Mesenchymal stem cell (in vitro differentiated cells and primary cell): ENCODE results near the gene OR2G2.

Experiments used
- DNase-seq: peaks from one replicate; pipeline ENCODE4 v3.0.0-alpha.2; 2013
- H2AFZ ChIP-seq: one replicate; pipeline ENCODE4 v1.6.1; 2013; ENCODE audit warnings: low read depth, mild to moderate bottlenecking, control low read depth, inconsistent platforms, low read length, moderate library complexity
- H2AK5ac ChIP-seq: 2 replicates; pipeline ENCODE4 v1.6.1; 2013; ENCODE audit warnings: low read length, moderate library complexity, mild to moderate bottlenecking, inconsistent platforms; ENCODE audit not compliant: severe bottlenecking
- H2BK120ac ChIP-seq: one replicate; pipeline ENCODE4 v1.6.1; 2013; ENCODE audit warnings: low read depth, mild to moderate bottlenecking, inconsistent platforms, low read length, moderate library complexity
- H2BK12ac ChIP-seq, 2 experiments: one replicate each; pipeline ENCODE4 v1.6.1; 2013; ENCODE audit warnings: inconsistent platforms in 2 of 2, low read length in 2 of 2, mild to moderate bottlenecking in 2 of 2, moderate library complexity in 2 of 2, control low read depth in 1 of 2
- H2BK15ac ChIP-seq: one replicate; pipeline ENCODE4 v1.6.1; 2013; ENCODE audit warnings: mild to moderate bottlenecking, low read depth, inconsistent platforms; ENCODE audit not compliant: poor library complexity, severe bottlenecking
- H2BK5ac ChIP-seq: 2 replicates; pipeline ENCODE4 v1.6.1; 2013; ENCODE audit warnings: low read depth, mild to moderate bottlenecking, low read length, control low read depth, inconsistent platforms; ENCODE audit not compliant: poor library complexity, severe bottlenecking
- H3K14ac ChIP-seq, 2 experiments: one replicate each; pipeline ENCODE4 v1.6.1; 2013; ENCODE audit warnings: inconsistent platforms in 2 of 2, low read length in 2 of 2, control low read depth in 1 of 2, mild to moderate bottlenecking in 1 of 2, moderate library complexity in 1 of 2
- H3K18ac ChIP-seq, 2 experiments: one replicate each; pipeline ENCODE4 v1.6.1; 2013; ENCODE audit warnings: inconsistent platforms in 2 of 2, low read length in 2 of 2, control low read depth in 1 of 2, low read depth in 1 of 2, mild to moderate bottlenecking in 1 of 2
- H3K23ac ChIP-seq, 2 experiments: one replicate each; pipeline ENCODE4 v1.6.1; 2013; ENCODE audit warnings: inconsistent platforms in 2 of 2, low read length in 2 of 2, mild to moderate bottlenecking in 2 of 2, moderate library complexity in 2 of 2, control low read depth in 1 of 2
- H3K27ac ChIP-seq: 2 replicates; pipeline ENCODE4 v1.5.1; 2013; ENCODE audit warnings: mild to moderate bottlenecking, moderate library complexity, low read length, control low read depth, inconsistent platforms; ENCODE audit not compliant: poor library complexity, severe bottlenecking
- H3K27me3 ChIP-seq, 2 experiments: 2 replicates each; pipeline versions ENCODE4 v1.6.1 to v1.7.0; 2013; ENCODE audit warnings: low read length in 2 of 2, mild to moderate bottlenecking in 2 of 2, moderate library complexity in 2 of 2, control low read depth in 1 of 2, inconsistent platforms in 1 of 2; ENCODE audit not compliant: control insufficient read depth in 1 of 2, insufficient read depth in 1 of 2
- H3K36me3 ChIP-seq, 2 experiments: 2 replicates each; pipeline versions ENCODE4 v1.6.1 to v1.7.0; 2013; ENCODE audit warnings: low read length in 2 of 2, control low read depth in 1 of 2, inconsistent platforms in 1 of 2, low read depth in 1 of 2, mild to moderate bottlenecking in 1 of 2; ENCODE audit not compliant: insufficient read depth in 2 of 2, control insufficient read depth in 1 of 2
- H3K4ac ChIP-seq, 2 experiments: one replicate each; pipeline ENCODE4 v1.6.1; 2013; ENCODE audit warnings: inconsistent platforms in 2 of 2, low read length in 2 of 2, mild to moderate bottlenecking in 2 of 2, moderate library complexity in 2 of 2, control low read depth in 1 of 2, low read depth in 1 of 2
- H3K4me1 ChIP-seq: 2 replicates; pipeline ENCODE4 v1.6.1; 2013; ENCODE audit warnings: low read depth, low read length, control low read depth; ENCODE audit not compliant: control insufficient read depth, insufficient read depth
- H3K4me2 ChIP-seq: 2 replicates; pipeline ENCODE4 v1.6.1; 2013; ENCODE audit warnings: low read length, mild to moderate bottlenecking, inconsistent platforms; ENCODE audit not compliant: poor library complexity, severe bottlenecking
- H3K4me3 ChIP-seq, 2 experiments: 2 replicates each; pipeline versions ENCODE4 v1.5.1 to v1.7.0; 2013; ENCODE audit warnings: low read length in 2 of 2, mild to moderate bottlenecking in 2 of 2, control low read depth in 1 of 2, low read depth in 1 of 2; ENCODE audit not compliant: insufficient read depth in 1 of 2
- H3K79me1 ChIP-seq: replicated peaks from 2 replicates; pipeline ENCODE4 v1.6.1; 2013; ENCODE audit warnings: mild to moderate bottlenecking, control low read depth, low read length, inconsistent platforms; ENCODE audit not compliant: poor library complexity, severe bottlenecking
- H3K9ac ChIP-seq: 2 replicates; pipeline ENCODE4 v1.7.0; 2013; ENCODE audit warnings: mild to moderate bottlenecking, low read length, moderate library complexity
- H3K9me3 ChIP-seq: 2 replicates; pipeline ENCODE4 v1.7.0; 2013; ENCODE audit warnings: mild to moderate bottlenecking, low read length; ENCODE audit not compliant: control insufficient read depth
- H4K8ac ChIP-seq: one replicate; pipeline ENCODE4 v1.6.1; 2013; ENCODE audit warnings: inconsistent platforms, mild to moderate bottlenecking, low read length, moderate library complexity
- H4K91ac ChIP-seq: one replicate; pipeline ENCODE4 v1.6.1; 2013; ENCODE audit warnings: mild to moderate bottlenecking, low read length, inconsistent platforms
- WGBS: methylation state at CpG from one replicate; pipeline ENCODE4 v1.1.7; 2013; ENCODE audit warnings: mixed read lengths; 5-methylcytosine and 5-hydroxymethylcytosine counted together

OR2G2 gene

DNA sequence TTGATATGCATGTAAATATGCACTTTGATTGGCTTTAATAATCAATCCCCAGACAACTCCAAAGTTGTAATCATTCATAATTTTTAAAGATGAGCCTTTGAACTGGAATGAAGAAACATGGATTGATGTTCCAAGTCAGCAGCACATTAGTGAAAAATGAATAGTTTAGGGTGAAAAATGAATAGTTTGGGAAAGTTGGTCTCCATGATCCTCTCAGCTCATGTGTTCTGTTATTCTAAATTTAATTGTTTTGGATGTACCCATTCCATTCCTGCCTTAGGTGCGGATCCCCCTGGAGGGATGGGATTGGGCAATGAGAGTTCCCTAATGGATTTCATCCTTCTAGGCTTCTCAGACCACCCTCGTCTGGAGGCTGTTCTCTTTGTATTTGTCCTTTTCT lies 17.1 kb downstream of the OR2G2 start, which contains the start of gene OR2G3:
Gene OR2G3, plus strand, starts transcription at position 301 of the 400 bp plus-strand sequence. Its CDS starts 0 bp downstream, at position 301.
- Histone ChIP-seq H3K14ac (no peak within 1 kb of the TSS), H3K9ac (no peak within 1 kb of the TSS), H2AK5ac (no peak within 1 kb of the TSS), H3K4ac (no peak within 1 kb of the TSS), H2BK5ac (no peak within 1 kb of the TSS), H3K23ac (no peak within 1 kb of the TSS), H4K91ac (no peak within 1 kb of the TSS), H3K27me3 (no peaks in the 10 kb centered on the region), H3K18ac (no peak within 1 kb of the TSS), H2AFZ (no peak within 1 kb of the TSS), H2BK12ac (no peak within 1 kb of the TSS), H4K8ac (no peak within 1 kb of the TSS), H3K4me2 (no peak within 1 kb of the TSS), H3K27ac (no peak within 1 kb of the TSS), H3K79me1 (no peaks in the 10 kb centered on the region), H3K36me3 (no peaks in the 10 kb centered on the region), H3K9me3 (peaks cover 20% of the 10 kb centered on the region), H3K4me3 (no peak within 1 kb of the TSS), H2BK120ac (no peak within 1 kb of the TSS), H2BK15ac (no peak within 1 kb of the TSS), H3K4me1 (no peaks in the 10 kb centered on the region)
- 45% methylated on average over 2 of the region's 2 CpGs for WGBS
- DNase-seq: no peak

DNA sequence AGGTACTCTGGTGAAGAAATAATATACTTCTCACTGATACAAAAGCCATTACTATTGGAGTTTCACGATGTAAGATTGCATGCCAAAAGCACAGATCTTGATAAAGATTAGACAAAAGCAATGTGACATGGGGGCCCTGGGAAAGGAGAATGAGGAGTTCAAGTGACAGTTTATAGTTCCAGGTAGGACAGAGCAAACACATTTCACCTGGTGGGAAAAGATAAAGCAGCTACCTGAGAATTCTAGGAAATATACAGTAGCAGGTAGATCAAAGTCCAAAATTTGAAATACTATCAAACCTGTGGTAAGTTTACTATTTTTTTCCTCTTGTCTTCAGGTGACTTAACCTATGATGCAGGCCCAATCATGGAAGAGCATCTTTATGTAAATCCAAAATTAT lies 25.2 kb downstream of the OR2G2 start:
- Histone ChIP-seq H2BK15ac (no peak overlapping the region), H3K9me3 (peaks cover 4% of the 10 kb centered on the region), H3K27me3 (no peaks in the 10 kb centered on the region), H3K9ac (no peak overlapping the region), H2BK5ac (no peak overlapping the region), H3K36me3 (no peaks in the 10 kb centered on the region), H2BK120ac (no peak overlapping the region), H2AFZ (no peak overlapping the region), H4K8ac (no peak overlapping the region), H3K4ac (no peak overlapping the region), H4K91ac (no peak overlapping the region), H3K23ac (no peak overlapping the region), H3K14ac (no peak overlapping the region), H3K79me1 (no peaks in the 10 kb centered on the region), H3K4me2 (no peak overlapping the region), H3K18ac (no peak overlapping the region), H3K4me3 (no peak overlapping the region), H2BK12ac (no peak overlapping the region), H2AK5ac (no peak overlapping the region), H3K27ac (no peak overlapping the region), H3K4me1 (no peaks in the 10 kb centered on the region)
- DNase-seq: no peak
- 45% methylated on average over 1 of the region's 1 CpG for WGBS

DNA sequence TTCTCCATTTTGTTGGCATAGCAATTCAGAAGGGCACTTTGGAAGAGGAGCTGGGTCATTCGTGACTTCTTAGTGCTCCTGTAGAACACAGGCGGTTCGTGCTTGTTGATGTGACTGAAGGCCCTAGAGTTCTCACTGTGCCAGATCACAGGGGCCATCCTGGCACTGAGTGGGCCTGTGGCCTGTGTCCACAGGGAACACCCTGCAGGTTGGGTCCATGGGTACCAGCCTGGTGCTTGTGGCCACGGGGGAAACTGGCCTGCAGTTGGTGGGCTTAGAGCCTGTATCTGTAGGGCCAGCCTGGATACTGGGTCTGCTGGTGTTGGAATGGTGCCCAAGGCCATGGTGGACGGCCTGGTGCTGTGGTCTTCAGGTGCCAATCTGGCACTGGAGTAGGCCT lies 26.5 kb downstream of the OR2G2 start:
- WGBS: 70% methylated on average over 5 of the region's 5 CpGs

DNA sequence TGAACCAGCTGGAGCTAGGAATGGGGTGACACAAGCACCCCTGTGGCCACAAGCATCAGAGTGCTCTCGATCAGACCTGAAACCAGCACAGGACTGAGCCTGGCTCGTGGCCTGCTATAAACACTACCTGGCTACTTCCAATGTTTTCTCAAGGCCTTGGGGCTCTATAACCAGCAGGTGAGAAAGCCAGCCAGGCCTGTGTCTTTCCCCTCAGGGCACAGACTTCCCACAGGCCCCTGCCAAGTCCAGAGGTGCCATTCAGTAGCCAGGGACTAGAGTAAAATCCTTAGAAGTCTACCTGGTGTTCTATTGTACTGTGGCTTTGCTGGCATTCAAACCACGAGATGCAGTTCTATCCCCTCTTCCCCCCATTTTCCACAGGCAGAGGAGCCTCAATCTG lies 39.8 kb downstream of the OR2G2 start:
- H3K4me3 ChIP-seq: no peak overlapping the region
- no peak overlapping the region for H3K23ac ChIP-seq
- no peak overlapping the region for H3K4me2 ChIP-seq
- no peak overlapping the region for H3K27ac ChIP-seq
- no peak overlapping the region for H2AFZ ChIP-seq
- no peak overlapping the region for H3K18ac ChIP-seq
- H2BK15ac ChIP-seq: no peak overlapping the region
- no peaks in the 10 kb centered on the region for H3K79me1 ChIP-seq
- 31% methylated on average over 3 of the region's 3 CpGs for WGBS
- H2AK5ac ChIP-seq: no peak overlapping the region
- H3K9ac ChIP-seq: no peak overlapping the region
- no peak overlapping the region for H2BK120ac ChIP-seq
- H3K27me3 ChIP-seq: no peaks in the 10 kb centered on the region
- no peak overlapping the region for H2BK5ac ChIP-seq
- no peak overlapping the region for H2BK12ac ChIP-seq
- no peak overlapping the region for H3K4ac ChIP-seq
- no peaks in the 10 kb centered on the region for H3K4me1 ChIP-seq
- no peak overlapping the region for H3K14ac ChIP-seq
- no peak for DNase-seq
- H4K91ac ChIP-seq: no peak overlapping the region
- H3K36me3 ChIP-seq: no peaks in the 10 kb centered on the region
- peaks cover 19% of the 10 kb centered on the region for H3K9me3 ChIP-seq
- H4K8ac ChIP-seq: no peak overlapping the region

More for the DNA sequence above, 26.5 kb downstream of the OR2G2 start:
- Histone ChIP-seq H3K4me3 (no peak overlapping the region), H2BK12ac (no peak overlapping the region), H3K4me1 (no peaks in the 10 kb centered on the region), H4K8ac (no peak overlapping the region), H3K18ac (no peak overlapping the region), H3K79me1 (no peaks in the 10 kb centered on the region), H3K14ac (no peak overlapping the region), H3K4ac (no peak overlapping the region), H3K9me3 (peaks cover 4% of the 10 kb centered on the region), H2AFZ (no peak overlapping the region), H2AK5ac (no peak overlapping the region), H2BK120ac (no peak overlapping the region), H2BK15ac (no peak overlapping the region), H3K9ac (no peak overlapping the region), H3K23ac (no peak overlapping the region), H3K36me3 (no peaks in the 10 kb centered on the region), H3K27me3 (no peaks in the 10 kb centered on the region), H3K4me2 (no peak overlapping the region), H3K27ac (no peak overlapping the region), H2BK5ac (no peak overlapping the region), H4K91ac (no peak overlapping the region)
- no peak for DNase-seq
